Fibroblast of skin of right quadriceps (primary cell): ENCODE results near the gene NKAIN2.

Experiments
- DNase-seq: peaks from one replicate; pipeline ENCODE4 v3.0.0-alpha.2; 2013

NKAIN2 gene

GRCh38 chr6:123803504-123804013, at the start of gene NKAIN2:
TSS of gene NKAIN2 (plus strand) at chr6:123803865.
- no peak for DNase-seq

GRCh38 chr6:123759472-123759871, 44.2 kb upstream of the NKAIN2 start:
- DNase-seq = no peak

DNA sequence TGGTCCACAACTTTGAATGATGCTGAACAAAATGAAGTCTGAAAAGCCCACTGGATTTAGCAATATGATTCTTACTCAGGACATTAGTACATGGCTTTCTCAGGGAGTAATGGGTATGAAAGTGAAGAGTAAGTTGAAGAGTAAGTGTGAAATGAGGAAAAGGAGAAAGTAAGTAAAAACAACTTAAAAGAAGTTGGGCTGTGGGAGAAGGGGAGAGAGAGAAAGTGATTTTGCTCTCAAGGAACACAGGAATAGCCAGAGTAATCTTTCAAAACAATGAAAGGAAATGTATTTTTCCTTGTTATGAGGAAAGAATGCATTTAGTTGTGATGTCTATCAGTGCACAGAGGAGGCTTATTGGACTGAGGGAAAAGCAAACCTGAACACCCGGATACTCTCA, 39.8 kb upstream of the NKAIN2 start:
- no peak for DNase-seq

GRCh38 chr6:123764722-123765121, 38.9 kb upstream of the NKAIN2 start:
- no peak for DNase-seq

- no peak for DNase-seq
Measured at GRCh38 chr6:123768921-123769320, 34.7 kb upstream of the NKAIN2 start.

DNA sequence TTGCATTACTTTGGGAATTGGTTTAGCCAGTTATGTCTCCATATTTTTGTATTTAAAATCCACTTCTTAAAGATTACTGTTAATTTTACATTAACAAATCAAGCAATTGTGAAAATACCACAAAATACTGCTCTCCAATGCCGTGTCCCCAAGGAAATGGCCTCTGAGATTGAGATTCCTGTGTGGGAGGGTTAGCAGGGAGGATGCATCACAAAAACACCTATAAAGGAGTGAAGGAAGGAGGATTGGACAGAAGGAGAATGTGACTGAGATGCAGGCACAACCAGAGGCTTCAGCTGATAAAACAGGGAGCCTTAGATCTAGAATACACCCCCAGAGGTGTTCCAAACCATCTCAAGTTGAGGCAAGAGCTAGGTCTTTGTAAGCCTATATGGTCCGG, 34.2 kb upstream of the NKAIN2 start:
- DNase-seq = no peak

DNA sequence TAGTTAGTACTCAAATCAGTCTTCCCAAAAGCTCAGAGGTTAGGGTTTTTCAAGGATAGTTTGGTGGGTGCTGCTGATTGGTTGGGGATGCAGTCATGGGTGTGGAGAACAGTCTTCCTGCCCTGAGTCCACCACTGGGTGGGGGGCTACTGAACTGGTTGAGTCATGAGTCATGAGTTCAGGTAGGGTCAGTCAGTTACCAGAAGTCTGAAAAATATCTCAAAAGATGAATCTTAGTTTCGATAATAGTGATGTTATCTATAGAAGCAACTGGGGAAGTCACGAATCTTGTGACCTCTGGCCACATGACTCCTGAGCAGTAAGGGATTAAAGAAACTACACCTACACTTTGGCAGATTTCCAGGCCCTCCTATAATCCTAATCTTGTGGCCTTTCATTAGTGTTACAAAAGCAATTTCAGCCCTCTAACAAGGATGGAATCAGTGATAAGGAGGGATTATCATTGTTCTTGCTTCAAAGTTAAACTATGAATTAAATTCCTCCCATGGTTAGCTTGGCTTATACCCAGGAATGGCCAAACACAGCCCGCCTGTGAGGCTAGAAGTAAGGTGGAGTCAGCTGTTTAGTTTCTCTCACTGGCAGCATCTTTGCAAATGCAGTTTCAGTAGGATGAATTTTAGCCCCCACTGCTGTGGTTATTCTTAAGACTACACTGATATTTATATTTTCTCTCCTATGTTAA, 33.3 kb upstream of the NKAIN2 start:
- no peak for DNase-seq

DNA sequence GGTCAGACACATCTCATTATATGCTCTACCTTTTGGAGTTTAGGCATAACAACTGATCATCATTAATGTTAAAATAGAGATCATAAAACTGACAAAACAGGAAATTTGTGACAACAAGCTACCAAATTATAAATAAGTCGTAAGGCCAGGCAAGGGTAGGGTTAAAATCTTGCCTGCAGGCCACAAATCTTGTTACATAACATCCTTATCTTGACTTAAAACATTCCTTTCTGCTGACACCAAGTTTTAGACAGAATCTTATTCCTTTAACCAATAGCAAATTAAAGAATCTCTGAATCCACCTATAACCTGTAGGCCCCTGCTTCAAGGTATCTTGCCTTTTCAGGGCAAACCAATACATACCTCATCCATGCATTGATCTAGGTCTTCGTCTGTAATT, 32.5 kb upstream of the NKAIN2 start:
- no peak for DNase-seq

GRCh38 chr6:123777563-123777962, 26.1 kb upstream of the NKAIN2 start:
- DNase-seq = no peak

- DNase-seq = no peak
Measured at GRCh38 chr6:123780021-123780420, 23.6 kb upstream of the NKAIN2 start.

GRCh38 chr6:123784330-123784729, 19.3 kb upstream of the NKAIN2 start:
- DNase-seq = no peak

GRCh38 chr6:123785039-123785438, 18.6 kb upstream of the NKAIN2 start:
- DNase-seq = no peak

- DNase-seq = no peak
Measured at GRCh38 chr6:123788319-123788718, 15.3 kb upstream of the NKAIN2 start.

DNA sequence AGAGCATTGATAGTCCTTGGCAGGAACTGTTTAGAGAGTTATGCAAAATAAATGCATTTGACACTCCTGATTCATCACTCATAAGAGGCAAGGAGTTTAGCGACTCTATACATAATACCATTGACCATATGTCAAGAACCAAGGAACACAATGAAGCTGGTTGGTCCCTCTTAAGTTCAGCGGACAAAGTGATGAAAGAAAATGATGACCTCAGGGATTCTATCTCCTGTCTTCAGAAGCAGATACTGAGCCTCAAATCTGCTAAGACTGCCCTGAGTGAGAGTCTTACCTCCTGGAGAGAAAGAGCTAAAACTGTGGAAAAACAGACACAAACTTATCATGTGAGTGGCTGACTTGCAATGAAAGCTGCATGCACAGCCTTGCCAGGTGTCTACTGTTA, 9.5 kb upstream of the NKAIN2 start:
- DNase-seq = no peak

DNA sequence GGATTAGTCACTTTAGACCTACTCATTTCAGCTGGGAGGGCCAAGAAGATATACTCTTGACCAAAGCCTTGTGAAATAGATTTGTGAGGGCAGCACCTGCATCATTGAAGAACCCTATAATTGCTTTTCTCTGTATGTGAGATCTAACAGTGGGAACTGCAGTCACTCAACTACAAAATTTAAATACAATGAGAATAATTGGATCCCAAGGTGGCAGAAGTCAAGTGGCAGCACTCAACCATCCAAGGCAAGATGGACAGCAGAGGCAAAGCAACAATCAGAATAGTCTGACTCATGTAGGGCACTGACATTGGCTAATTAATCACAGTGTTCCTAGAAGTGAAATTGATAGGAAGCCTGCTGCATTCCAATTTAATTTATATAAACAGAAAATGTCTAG, 8.9 kb upstream of the NKAIN2 start:
- no peak for DNase-seq

DNA sequence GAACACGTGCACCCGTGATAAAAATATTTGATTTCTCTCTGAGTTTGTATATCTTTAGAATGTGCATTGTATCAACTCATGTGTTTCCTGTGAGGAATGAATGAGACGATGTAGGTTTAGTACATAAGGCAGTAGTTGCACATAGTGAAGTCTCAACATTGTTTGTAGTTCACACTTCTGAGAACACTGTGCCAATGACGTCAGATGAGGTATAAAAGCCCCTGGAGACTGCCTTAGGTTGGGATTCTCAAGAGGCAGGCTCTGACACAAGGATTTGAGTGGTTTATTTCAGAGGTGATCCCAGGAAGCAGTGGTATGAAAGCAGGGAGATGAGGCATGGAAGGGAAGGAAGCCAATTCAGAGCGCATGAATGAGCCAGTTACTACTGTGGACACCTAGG, 2.6 kb upstream of the NKAIN2 start:
- DNase-seq = no peak

GRCh38 chr6:123802351-123802696, 1.3 kb upstream of the NKAIN2 start:
- no peak for DNase-seq

DNA sequence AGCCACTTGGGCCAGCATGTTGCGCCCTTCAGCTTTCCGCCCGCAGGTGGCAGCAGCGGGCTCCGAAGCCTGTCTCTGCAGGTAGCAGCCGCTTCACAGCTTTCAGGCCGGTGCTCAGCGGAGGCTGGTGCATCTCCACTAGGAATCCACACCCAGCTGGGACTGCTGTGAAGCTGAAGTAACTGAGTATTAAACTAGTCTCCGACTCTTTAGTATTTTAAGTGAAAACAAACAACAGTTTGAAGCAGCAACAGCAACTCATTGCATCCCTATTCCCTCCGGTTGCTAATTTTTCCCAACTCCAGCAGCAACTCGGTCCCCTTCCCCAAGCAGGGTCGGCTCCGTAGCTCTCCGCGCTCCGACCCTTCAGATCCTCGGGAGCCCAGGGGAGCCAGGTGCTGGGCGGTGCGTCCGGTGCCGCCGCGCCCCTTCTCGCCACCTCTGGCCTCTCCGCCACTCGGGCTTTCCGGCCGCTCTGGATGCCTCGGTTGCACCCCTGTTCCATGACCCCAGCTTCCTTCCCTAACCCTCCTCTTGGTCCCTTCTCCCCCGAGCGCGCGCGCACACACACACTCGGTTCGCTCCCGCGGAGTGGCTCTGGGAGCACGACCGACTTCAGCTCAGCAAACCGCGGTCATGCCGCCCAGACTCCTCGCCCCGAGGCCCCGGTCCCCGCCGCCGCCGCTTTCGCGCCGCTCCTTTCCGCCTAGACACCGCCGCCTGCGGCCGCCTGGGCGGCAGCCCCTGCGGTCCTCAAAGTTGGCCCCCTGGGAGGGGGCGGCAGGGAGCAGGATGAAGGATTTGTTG, 765 bp upstream of the NKAIN2 start:
- peak; percentile 63 for DNase-seq

DNA sequence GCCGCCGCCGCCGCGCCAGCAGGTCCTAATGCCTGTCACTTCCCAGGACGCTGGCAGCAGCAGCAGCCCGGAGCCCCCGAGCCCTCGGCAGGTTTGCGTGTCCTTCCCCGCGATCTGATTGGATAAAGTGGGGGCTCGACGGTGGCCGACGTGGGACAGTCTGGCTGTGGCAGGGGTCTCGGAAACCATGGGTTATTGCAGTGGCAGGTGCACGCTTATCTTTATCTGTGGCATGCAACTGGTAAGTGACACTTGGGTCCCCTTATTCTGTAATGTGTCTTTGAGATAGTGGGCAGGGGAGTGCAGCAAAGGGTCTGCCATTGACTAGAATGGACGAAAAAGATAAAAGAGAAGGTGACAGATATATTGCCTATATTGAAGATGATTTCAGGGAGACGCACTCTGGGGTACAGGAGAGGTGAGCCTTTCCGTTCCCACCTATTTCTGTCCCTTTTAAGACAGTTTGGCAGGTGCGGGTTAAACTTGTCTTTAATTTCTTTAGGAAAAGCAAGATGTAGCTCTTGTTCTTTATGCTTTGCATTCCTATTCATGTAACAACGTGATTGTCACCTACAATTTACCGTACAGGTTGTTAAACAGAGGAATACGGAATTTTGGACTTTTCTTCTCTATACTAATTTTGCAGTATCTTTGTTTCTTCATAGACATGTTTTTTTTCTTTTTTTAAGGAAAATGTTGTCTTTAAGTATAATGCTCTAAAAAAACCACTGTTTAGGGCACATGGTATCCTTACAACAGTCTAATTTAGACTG, 535 bp downstream of the NKAIN2 start:
- DNase-seq = peak; percentile 3

GRCh38 chr6:123804787-123805540, 1.3 kb downstream of the NKAIN2 start:
- no peak for DNase-seq

DNA sequence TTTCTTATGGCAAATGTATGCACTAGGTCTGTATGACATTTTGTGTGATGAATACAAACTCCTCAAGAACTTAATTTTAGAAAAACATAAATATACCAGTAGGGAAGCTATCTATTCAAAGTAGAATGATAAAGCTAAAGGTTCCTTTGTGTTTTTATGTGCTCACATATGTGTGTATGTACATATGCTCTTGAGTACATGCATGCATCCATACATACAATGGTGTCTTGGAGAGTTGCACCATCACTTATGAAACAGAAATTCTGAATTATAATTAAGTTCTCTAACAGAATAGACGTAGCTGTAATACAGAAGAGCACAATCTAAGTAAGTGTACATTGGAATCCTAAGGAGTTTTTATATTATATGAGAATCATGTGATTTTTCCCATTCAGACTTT, 2.3 kb downstream of the NKAIN2 start:
- DNase-seq = no peak

- DNase-seq = no peak
Measured at GRCh38 chr6:123806561-123806960, 2.9 kb downstream of the NKAIN2 start.

DNA sequence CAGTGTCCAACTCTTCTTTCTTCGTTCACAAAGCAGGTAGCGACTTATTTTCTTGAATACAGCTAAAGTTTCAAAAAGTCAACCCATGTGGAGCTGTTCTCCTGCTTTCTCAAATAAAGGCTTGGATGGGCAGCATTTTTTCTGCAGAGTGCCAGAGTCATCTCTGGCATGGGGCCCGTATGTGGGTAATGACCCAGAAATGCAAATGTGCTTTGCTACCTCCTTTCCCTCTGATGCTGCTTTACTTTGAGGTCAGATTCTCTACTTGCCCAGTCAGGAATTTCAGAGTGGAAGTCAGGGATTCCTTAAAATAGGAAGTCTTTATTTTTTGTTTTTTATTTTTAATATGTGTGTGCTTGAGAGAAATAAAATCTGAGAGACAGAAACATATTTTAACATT, 4.9 kb downstream of the NKAIN2 start:
- no peak for DNase-seq
